Ectodermal cell (in vitro differentiated cells): ENCODE measurements around the gene ILDR2. TPM values are rescaled to one million over a fixed set of nuclear protein-coding genes. Genes with fewer than 3 reads are reported as not detected.
A peak's percentile ranks its signal among the peaks of the same experiment; 100 is the strongest.

Experiments
- H3K27ac ChIP-seq: 2 replicates; pipeline ENCODE4 v1.7.0; 2013; ENCODE audit warnings: mild to moderate bottlenecking, low read depth, low read length; ENCODE audit not compliant: insufficient read depth, poor library complexity, severe bottlenecking
- H3K27me3 ChIP-seq: 2 replicates; pipeline ENCODE4 v1.7.0; 2013; ENCODE audit warnings: mild to moderate bottlenecking, low read length; ENCODE audit not compliant: insufficient read depth, control insufficient read depth, poor library complexity, severe bottlenecking
- H3K36me3 ChIP-seq: one replicate; pipeline ENCODE4 v1.7.0; 2013; ENCODE audit warnings: low read length; ENCODE audit not compliant: control insufficient read depth, insufficient read depth
- H3K4me1 ChIP-seq: one replicate; pipeline ENCODE4 v1.7.0; 2013; ENCODE audit warnings: low read length; ENCODE audit not compliant: control insufficient read depth, insufficient read depth
- H3K4me3 ChIP-seq: 2 replicates; pipeline ENCODE4 v1.7.0; 2013; ENCODE audit warnings: low read depth, low read length, control low read depth; ENCODE audit not compliant: insufficient read depth
- H3K9me3 ChIP-seq: 2 replicates; pipeline ENCODE4 v1.7.0; 2013; ENCODE audit warnings: mild to moderate bottlenecking, low read length, moderate library complexity; ENCODE audit not compliant: control insufficient read depth
- WGBS, 2 experiments: methylation state at CpG; one replicate each; pipeline ENCODE4 v1.1.7; 2013; ENCODE audit warnings: missing lambda C conversion rate in 2 of 2; 5-methylcytosine and 5-hydroxymethylcytosine counted together
- polyA plus RNA-seq, 4 experiments: library from polyadenylated mRNA; stranded (reverse); fragments of 50-300 nt; gene quantifications; one replicate each; pipeline ENCODE4 v1.2.3, GENCODE V29; 2013

Gene ILDR2
- polyA plus RNA-seq (2013, experiment 1 of 4): 61.5 TPM
- polyA plus RNA-seq (2013, experiment 2 of 4): 67.1 TPM
- 47.0 TPM for polyA plus RNA-seq (2013, experiment 3 of 4)
- polyA plus RNA-seq (2013, experiment 4 of 4): 66.8 TPM

GRCh38 chr1:166975361-166976129 lies at the start of gene ILDR2:
Gene ILDR2 (minus strand): TSS chr1:166975540. CDS start chr1:166975268, 272 bp downstream.
- WGBS, 2 experiments: 1% methylated on average over 97 of the region's 97 CpGs
- H3K36me3 ChIP-seq: no peaks in the 10 kb centered on the region
- H3K4me3 ChIP-seq: peak within 1 kb of the TSS; percentile 69
- peaks cover 47% of the 10 kb centered on the region for H3K27me3 ChIP-seq
- no peak within 1 kb of the TSS for H3K27ac ChIP-seq
- peaks cover 27% of the 10 kb centered on the region for H3K4me1 ChIP-seq
- no peaks in the 10 kb centered on the region for H3K9me3 ChIP-seq

DNA sequence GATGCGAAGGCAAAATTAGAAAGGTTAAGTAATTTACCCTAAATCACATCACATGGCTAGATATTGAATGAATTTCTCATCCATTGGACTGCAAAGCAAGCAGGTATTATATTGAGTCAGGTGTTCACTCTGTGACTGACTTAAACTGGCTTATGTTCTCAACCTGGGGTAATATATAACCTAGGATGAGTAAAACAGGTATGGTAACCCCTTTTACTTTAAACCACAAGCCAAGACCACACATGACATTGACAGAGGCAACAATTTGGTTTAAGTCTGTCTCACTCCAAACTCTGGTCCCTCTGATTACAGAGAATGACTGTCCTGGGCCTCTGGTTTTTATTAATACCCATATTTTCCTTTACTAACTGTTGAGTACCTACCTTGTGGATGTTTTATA lies 47.0 kb upstream of the ILDR2 start:
- no peaks in the 10 kb centered on the region for H3K27me3 ChIP-seq

GRCh38 chr1:167016100-167016750 lies 40.9 kb upstream of the ILDR2 start:
- 90 to 92% methylated on average over 6 of the region's 6 CpGs for WGBS, 2 experiments
- Histone ChIP-seq H3K9me3 (no peaks in the 10 kb centered on the region), H3K4me1 (no peaks in the 10 kb centered on the region), H3K36me3 (no peaks in the 10 kb centered on the region), H3K27ac (no peak overlapping the region), H3K27me3 (no peaks in the 10 kb centered on the region), H3K4me3 (no peak overlapping the region)

More for the DNA sequence above, 47.0 kb upstream of the ILDR2 start:
- Histone ChIP-seq H3K27ac (no peak overlapping the region), H3K9me3 (no peaks in the 10 kb centered on the region), H3K4me1 (no peaks in the 10 kb centered on the region), H3K4me3 (no peak overlapping the region), H3K36me3 (no peaks in the 10 kb centered on the region)
- WGBS, 2 experiments: 100% methylated on average over 1 of the region's 1 CpG

- H3K27ac ChIP-seq: no peak overlapping the region
- H3K9me3 ChIP-seq: no peaks in the 10 kb centered on the region
- no peak overlapping the region for H3K4me3 ChIP-seq
- H3K36me3 ChIP-seq: no peaks in the 10 kb centered on the region
- no peaks in the 10 kb centered on the region for H3K4me1 ChIP-seq
- no peaks in the 10 kb centered on the region for H3K27me3 ChIP-seq
- 85 to 89% methylated on average over 7 to 8 of the region's 8 CpGs for WGBS, 2 experiments
These were observed 38.0 kb upstream of the ILDR2 start for GRCh38 chr1:167013108-167013929.

- WGBS, 2 experiments: 93 to 95% methylated on average over 2 of the region's 2 CpGs
- Histone ChIP-seq H3K27me3 (no peaks in the 10 kb centered on the region), H3K9me3 (no peaks in the 10 kb centered on the region), H3K4me3 (no peak overlapping the region), H3K4me1 (no peaks in the 10 kb centered on the region), H3K36me3 (no peaks in the 10 kb centered on the region), H3K27ac (no peak overlapping the region)
These were observed 37.2 kb upstream of the ILDR2 start for GRCh38 chr1:167012570-167012969.

DNA sequence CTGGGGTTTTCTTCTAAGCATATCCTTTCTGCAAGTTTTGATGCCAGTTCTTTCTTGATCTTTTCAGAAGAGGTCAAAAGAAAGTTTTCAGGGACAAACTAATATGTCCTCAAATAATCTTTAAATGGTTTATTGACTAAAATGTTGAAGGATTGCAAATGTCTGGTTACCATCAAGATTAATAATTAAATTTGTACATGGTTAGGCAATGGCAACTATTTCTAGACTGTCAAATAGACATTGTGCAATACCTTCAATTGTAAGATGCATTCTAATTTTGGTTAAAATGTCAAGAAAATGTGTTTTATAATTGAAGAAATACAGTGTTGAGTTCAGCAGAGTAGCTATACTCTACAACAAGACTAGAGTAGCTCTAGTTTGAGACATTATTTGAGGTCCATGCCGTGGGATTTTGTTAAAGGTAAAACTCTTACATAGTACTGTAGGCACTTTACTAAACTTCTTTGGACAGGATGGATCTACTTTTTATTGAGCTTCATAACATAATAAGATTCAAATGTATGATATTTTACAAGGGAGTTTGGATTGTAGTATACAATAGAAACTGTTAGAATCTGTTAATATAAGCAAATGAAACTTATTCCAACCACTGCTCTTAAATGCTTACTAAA lies 36.3 kb upstream of the ILDR2 start:
- no peak overlapping the region for H3K27ac ChIP-seq
- no peaks in the 10 kb centered on the region for H3K4me1 ChIP-seq
- H3K27me3 ChIP-seq: no peaks in the 10 kb centered on the region
- WGBS, 2 experiments: 83 to 91% methylated on average over 1 of the region's 1 CpG
- H3K4me3 ChIP-seq: no peak overlapping the region
- no peaks in the 10 kb centered on the region for H3K36me3 ChIP-seq
- H3K9me3 ChIP-seq: no peaks in the 10 kb centered on the region

DNA sequence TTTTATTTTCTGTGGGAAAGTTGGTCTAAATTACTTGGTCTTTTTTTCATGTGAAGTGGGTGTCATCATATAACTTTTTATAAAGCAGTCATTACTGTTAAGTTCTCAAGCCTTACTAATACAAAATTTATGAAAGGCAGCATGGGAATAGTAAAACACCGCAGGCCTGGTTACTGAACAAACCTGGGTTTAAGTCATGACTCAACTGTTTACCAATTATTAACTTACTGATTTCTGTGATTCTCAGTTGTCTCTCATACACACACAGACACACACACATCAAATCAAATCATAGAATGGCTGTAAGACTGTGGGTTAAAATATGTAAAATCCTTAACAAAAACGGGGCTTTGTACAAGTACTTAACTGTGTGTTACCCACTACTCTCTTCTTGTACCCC lies 28.4 kb upstream of the ILDR2 start:
- WGBS, 2 experiments: 89 to 97% methylated on average over 2 of the region's 2 CpGs
- Histone ChIP-seq H3K4me3 (no peak overlapping the region), H3K9me3 (no peaks in the 10 kb centered on the region), H3K36me3 (no peaks in the 10 kb centered on the region), H3K4me1 (no peaks in the 10 kb centered on the region), H3K27ac (no peak overlapping the region), H3K27me3 (no peaks in the 10 kb centered on the region)

- no peaks in the 10 kb centered on the region for H3K27me3 ChIP-seq
- 95 to 100% methylated on average over 1 to 2 of the region's 2 CpGs for WGBS, 2 experiments
- no peaks in the 10 kb centered on the region for H3K36me3 ChIP-seq
- H3K9me3 ChIP-seq: no peaks in the 10 kb centered on the region
- no peaks in the 10 kb centered on the region for H3K4me1 ChIP-seq
- no peak overlapping the region for H3K27ac ChIP-seq
- H3K4me3 ChIP-seq: no peak overlapping the region
These were observed 27.0 kb upstream of the ILDR2 start for GRCh38 chr1:167002354-167002753.

DNA sequence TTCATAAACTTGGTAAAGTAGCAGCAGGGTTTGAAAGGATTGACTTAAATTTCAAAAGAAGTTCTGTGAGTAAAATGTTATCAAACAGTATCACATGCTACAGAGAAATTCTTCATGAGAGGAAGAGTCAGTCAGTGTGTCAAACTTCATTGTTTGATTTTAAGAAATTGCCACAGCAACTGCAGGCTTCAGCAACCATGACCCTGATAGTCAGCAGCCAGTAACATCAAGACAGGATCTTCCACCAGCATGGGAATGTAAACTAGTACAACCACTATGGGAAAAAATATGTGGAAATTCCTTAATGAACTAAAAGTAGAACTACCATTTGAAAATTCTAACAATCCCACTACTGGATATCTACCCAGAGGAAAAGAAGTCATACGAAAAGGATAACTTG lies 25.2 kb upstream of the ILDR2 start:
- Histone ChIP-seq H3K36me3 (no peaks in the 10 kb centered on the region), H3K4me1 (no peaks in the 10 kb centered on the region), H3K27me3 (no peaks in the 10 kb centered on the region), H3K27ac (no peak overlapping the region), H3K4me3 (no peak overlapping the region), H3K9me3 (no peaks in the 10 kb centered on the region)
- 100% methylated on average over 1 of the region's 1 CpG for WGBS, 2 experiments
